ENCODE results near the gene UTP18.
"Not testable (repeated sequence)": the region's sequence is repeated elsewhere in the genome, so short reads cannot be mapped to it uniquely, and the experiment has no call there.

The UTP18 gene

GRCh38 chr17:51260237-51261023, at the start of gene UTP18:
Gene UTP18 (plus strand): TSS chr17:51260546. CDS start chr17:51260585, 39 bp downstream.
- peak; percentile 71 to 100 (median 96) for DNase-seq

- no peak for DNase-seq
These were observed 45.4 kb upstream of the UTP18 start for GRCh38 chr17:51214920-51215319.

- DNase-seq, result no peak
These were observed 42.4 kb upstream of the UTP18 start for GRCh38 chr17:51217946-51218345.

GRCh38 chr17:51221322-51221721, 39.0 kb upstream of the UTP18 start:
- DNase-seq, result no peak

- no peak for DNase-seq
These were observed 35.7 kb upstream of the UTP18 start for GRCh38 chr17:51224402-51225262.

- DNase-seq, result not testable (repeated sequence)
These were observed 34.8 kb upstream of the UTP18 start for GRCh38 chr17:51225523-51225922.

GRCh38 chr17:51228161-51228560, 32.2 kb upstream of the UTP18 start:
- DNase-seq, result no peak

- no peak for DNase-seq
These were observed 30.5 kb upstream of the UTP18 start for GRCh38 chr17:51229889-51230288.

- DNase-seq, result no peak
These were observed 30.0 kb upstream of the UTP18 start for GRCh38 chr17:51230306-51230705.

- no peak for DNase-seq
These were observed 28.3 kb upstream of the UTP18 start for GRCh38 chr17:51231999-51232398.

GRCh38 chr17:51234162-51234561, 26.2 kb upstream of the UTP18 start:
- no peak for DNase-seq

- no peak for DNase-seq
These were observed 22.0 kb upstream of the UTP18 start for GRCh38 chr17:51238255-51238887.

GRCh38 chr17:51240275-51240674, 20.1 kb upstream of the UTP18 start:
- no peak for DNase-seq

GRCh38 chr17:51244041-51244440, 16.3 kb upstream of the UTP18 start:
- no peak for DNase-seq

GRCh38 chr17:51245535-51245934, 14.8 kb upstream of the UTP18 start:
- no peak for DNase-seq

GRCh38 chr17:51250314-51250840, 10.0 kb upstream of the UTP18 start:
- DNase-seq, result no peak

- no peak for DNase-seq
These were observed 9.3 kb upstream of the UTP18 start for GRCh38 chr17:51251010-51251409.

- DNase-seq, result no peak
These were observed 4.7 kb upstream of the UTP18 start for GRCh38 chr17:51255673-51256072.

GRCh38 chr17:51256101-51256500, 4.2 kb upstream of the UTP18 start:
- no peak for DNase-seq

GRCh38 chr17:51257150-51258081, 2.9 kb upstream of the UTP18 start:
- no peak for DNase-seq

All from amygdala (tissue), 56 donors.